HG03064 (cell line): ENCODE data around the gene PLAU.
"Not testable (repeated sequence)": the region's sequence is repeated elsewhere in the genome, so short reads cannot be mapped to it uniquely, and the experiment has no call there.

Experiments used
- ATAC-seq: cut with Tn5 transposase; IDR thresholded peaks from one replicate; pipeline ENCODE4 v1.9.1; 2021; ENCODE audit warnings: low read depth; ENCODE audit not compliant: unreplicated experiment

The PLAU gene

DNA sequence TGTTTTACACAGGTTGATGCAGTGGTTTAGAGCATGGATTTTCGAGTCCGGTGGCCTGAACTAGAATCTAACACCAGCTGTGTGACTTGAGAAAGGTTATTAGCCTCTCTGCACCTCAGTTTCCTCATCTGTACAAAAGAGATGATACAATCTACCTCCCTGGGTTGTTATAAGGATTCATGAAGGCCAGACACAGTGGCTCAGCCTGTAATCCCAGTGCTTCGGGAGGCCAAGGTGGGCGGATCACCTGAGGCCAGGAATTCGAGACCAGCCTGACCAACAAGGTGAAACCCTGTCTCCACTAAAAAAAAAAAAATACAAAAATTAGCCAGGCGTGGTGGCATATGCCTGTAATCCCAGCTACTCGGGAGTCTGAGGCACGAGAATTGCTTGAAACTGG is 8.5 kb downstream of the PLAU start:
- ATAC-seq, result not testable (repeated sequence)

DNA sequence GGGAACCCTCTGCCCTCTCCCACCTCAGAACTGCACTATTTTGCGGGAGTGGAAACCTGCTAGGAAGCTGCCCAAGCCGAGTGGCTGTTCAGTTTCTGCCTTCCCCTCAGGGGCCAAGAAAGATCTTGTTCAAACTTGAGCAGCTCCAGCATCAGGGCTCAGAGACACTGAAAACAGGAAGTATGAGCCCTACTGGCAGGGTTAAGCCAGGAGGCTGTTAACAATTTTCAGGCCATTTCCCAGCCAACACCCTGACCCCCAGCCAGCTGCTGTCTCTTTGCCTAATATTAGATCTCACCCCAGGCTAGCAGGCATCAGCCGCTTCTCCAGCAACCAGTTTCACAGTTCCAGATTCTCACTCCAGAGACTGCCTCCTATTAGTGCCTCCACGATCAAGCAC is 9.2 kb downstream of the PLAU start:
- no peak for ATAC-seq

DNA sequence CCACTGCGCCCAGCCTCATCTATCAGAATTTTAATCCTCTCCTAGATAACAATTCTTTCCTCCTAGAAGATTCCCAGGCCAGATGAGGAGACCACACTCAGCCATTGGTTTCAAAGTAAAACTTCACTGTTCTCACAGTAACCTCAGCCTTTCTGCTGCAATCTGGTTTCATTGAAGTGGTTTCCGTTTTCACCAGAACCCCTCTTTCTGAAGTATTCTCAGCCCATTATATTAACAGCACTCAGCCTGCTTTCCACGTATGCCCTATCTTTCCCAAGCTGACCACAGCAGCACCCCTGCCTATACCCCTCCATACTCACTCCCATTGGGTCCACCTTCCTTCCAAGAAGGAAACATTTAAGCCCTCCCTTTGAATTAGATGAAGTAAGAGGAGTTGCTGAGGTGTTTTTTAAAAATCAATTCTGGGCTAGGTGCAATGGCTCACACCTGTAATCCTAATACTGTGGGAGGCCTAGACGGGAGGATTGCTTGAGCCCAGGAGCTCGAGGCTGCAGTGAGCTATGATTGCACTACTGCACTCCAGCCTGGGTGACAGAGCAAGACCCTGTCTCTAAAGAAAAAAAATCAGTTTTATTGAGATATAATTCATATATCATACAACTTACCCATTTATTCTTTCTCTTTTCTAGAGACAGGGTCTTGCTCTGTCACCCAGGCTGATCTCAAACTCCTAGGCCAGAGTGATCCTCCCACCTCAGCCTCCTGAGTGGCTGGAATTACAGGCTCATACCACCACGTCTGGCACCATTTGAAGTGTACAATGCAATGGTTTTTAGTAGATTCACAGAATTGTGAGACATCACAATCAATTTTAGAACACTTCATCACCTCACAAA is 11.3 kb downstream of the PLAU start:
- ATAC-seq, result no peak

DNA sequence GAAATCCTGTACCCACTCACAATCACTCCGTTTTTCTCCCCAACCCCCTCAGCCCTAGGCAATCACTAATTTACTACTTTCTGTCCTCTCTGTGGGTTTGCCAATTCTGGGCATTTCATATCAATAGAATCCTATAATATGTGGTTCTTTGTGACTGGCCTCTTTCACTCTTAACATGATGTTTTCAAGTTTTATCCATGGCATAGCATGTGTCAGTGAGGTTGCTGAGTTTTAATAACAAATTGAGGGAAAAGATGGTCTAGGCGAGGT is 11.9 kb downstream of the PLAU start:
- ATAC-seq, result no peak

DNA sequence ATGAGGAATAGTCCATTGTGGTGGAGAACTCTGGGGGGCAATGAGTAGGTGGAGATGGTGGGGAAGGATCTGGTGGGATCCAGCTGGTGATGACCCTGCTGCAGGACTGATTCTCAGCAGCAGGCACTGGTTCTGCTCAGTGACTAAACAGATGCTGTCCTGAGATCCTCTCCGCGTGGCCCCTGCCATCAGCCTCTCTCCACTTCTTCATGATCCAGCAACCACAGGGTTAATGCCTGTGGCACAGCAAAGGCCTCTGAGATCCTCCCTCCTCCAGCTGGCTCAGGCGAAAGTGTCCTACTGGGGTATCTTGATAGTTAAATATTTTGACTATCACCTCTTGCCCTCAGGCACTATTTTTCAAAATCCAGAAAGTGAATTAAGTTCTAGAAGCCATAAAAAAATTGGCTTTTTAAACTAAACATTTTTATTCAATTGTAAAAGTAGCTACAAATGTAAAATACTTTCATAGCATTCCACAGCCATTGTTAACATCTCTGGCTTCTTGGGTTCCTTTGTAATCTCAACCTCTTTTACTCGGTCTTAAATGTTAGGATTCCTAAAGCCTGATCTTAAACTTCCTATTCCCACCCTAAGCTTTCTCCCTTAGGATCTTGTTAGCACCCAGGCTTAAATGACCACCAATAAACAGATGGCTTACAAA is 13.1 kb downstream of the PLAU start:
- no peak for ATAC-seq

DNA sequence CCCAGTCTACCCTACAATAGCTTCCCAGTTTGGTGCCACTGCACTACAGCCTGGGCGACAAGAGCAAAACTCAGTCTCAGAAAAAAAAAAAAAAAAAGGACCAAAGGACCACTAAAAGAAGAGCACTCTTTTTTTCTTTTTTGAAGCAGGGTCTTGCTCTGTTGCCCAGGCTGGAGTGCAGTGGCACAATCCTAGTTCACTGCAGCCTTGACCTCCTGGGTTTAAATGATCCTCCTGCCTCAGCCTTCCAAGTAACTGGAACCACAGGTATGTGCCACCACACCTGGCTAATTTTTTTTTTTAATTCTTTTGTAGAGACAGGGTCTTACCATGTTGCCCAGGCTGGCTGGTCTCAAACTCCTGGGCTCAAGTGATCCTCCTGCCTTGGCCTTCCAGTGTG is 14.0 kb downstream of the PLAU start:
- ATAC-seq, result no peak

DNA sequence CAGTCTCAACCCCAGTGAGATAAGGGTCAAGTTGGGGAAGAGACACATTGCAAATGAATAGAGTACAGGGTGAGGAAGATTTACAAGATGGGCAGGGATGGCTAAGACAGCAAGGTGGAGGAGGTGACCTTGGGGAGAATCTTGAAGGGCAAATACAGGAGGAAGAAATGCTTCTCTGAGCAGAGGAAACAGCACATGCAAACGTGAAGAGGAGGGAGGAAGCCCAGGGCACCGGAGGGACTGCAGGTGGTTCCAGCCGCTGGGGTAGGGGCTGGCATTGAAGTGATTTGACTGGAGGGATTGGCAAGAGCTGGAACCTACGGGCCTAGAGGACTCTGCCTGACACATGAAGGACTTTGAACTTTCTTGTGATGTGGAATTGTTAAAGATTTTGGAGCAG is 14.6 kb downstream of the PLAU start:
- ATAC-seq, result no peak

DNA sequence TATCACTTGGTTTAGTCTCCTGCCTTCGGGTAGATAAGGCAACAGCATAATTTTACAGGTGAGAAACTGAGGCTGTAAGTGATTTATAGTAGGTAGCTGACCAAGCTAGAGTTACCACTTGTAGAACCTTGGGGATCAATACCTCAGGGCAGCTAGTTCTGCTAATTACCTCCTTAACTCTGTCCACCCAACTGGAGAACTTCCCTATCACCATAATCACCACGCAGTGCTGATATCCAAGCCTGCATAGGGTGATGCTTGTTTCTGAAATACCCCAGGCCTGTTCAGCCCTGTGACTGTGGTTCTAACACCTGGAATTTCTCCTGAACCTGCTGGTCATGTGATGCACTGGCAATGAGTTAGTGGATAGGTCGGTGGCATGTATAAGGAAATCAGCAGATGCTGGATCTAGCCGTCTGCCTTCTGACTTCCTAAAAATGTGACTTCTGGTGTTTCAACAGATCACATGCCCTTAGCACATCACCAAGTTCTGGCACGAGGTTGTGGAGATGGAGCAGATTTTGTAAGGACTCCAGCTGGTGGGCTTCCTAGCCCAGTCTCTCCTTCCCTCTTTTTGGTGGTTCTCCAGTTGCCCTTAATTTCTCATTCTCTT is 15.3 kb downstream of the PLAU start:
- no peak for ATAC-seq

DNA sequence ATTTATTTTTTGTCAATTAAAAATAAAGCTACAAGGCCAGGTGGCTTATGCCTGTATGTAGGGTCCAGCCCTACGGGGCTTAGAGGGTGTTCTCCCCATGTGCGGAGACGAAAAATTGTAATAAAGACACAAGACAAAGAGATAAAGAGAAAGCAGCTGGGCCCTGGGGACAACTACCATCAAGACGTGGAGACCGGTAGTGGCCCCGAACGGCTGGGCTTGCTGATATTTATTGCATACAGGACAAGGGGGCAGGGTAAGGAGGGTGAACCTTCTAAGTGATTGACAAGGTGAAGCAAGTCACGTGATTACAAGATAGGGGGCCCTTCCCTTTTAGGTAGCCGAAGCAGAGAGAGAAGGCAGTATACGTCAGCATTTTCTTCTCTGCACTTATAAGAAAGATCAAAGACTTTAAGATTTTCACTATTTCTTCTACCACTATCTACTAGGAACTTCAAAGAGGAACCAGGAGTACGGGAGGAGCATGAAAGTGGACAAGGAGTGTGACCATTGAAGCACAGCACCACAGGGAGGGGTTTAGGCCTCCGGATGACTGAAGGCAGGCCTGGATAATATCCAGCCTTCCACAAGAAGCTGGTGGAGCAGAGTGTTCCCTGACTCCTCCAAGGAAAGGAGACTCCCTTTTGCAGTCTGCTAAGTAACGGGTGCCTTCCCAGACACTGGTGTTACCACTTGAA is 19.8 kb downstream of the PLAU start:
- not testable (repeated sequence) for ATAC-seq

DNA sequence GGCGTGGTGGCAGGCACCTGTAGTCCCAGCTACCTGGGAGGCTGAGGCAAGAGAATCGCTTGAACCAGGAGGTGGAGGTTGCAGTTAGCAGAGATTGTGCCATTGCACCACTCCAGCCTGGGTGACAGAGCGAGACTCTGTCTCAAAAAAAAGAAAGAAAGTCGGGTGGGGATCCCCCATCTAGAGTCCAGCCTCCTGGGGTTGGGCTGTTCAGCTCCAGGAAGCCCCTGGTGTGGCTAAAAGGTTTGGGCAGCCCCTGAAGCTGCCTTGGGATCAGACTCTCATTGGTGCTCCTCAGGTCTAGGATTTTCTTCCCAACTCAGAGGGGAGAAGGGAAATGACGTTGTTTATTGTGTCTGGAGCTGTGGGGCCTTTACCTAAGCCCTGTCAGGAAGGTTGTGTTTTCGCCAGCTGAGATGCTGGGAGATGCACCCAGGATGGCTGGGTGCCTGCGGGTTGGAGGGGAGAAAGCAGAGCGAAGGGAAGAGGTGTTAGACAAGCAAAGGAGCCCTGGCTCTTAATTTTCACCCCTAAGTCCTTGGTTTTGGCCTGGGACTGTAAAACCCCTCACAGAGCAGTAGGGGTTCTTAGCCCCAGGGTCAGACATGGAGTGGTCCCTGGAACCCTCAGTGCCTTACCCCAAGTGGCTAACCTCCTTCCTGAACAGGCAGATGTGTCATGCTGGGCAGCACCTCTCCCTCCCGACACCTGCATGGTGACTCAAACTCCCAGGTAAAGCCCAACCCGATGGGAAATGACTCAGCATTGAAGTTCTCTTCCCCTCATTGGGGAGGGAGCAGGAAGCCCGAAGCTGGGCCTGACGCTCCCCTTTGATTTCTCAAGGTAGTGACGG is 21.1 kb downstream of the PLAU start:
- ATAC-seq, result no peak

DNA sequence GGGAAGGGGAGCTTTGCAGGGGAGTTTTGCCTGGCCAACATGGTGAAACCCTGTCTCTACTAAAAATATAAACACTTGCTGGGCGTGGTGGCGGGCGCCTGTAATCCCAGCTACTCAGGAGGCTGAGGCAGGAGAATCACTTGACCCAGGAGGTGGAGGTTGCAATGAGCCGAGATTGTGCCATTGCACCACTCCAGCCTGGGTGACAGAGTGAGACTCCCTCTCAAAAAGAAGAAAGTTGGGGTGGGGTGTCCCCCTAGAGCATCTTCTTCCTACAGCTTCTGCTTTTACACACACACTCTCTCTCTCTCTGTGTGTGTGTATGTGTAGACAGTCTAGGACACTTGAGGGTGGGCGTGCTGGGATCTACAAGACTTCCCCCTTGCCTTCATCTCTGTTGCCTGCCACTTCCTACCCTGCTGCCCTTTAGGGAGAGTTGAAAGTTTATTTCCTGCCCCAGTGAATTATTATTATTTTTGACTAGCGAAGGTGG is 21.7 kb downstream of the PLAU start:
- no peak for ATAC-seq

DNA sequence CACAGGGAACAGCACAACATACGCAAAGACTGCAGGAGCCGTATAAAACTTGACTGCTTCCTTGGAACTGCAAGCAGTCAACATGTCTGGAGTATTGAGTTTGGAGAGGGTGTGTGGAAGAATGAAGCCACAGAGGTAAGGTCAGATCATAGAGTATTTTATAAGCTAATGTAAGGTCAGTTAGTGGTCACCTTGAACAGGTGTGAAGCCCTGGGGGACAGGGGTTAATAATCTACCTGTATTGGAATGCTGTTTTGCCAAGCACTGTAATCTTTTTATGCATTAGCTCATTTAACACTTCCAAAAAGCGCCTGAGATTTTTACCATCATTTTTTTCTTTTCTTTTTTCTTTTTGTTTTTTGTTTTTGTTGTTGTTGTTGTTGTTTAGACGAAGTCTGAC is 23.1 kb downstream of the PLAU start:
- ATAC-seq, result no peak

DNA sequence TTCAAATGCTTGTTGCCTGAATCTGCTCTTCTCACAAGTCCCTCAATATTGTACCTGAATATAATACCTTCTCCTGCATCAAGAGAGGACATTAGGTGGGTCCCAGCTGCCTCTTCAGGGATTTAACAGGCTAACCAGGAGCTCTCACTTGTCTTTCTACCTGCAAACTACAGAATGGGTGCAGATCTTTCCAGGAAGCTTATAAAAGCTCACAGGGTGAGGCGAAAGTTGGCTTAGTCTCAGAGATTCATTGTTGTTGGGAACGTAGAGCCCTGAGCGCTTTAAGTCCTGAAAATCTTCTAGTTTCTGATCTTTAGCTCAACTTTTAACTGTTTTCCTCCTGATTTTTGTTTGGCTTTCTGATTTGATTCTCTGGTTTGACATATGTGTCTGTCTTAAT is 25.0 kb downstream of the PLAU start:
- ATAC-seq, result no peak

DNA sequence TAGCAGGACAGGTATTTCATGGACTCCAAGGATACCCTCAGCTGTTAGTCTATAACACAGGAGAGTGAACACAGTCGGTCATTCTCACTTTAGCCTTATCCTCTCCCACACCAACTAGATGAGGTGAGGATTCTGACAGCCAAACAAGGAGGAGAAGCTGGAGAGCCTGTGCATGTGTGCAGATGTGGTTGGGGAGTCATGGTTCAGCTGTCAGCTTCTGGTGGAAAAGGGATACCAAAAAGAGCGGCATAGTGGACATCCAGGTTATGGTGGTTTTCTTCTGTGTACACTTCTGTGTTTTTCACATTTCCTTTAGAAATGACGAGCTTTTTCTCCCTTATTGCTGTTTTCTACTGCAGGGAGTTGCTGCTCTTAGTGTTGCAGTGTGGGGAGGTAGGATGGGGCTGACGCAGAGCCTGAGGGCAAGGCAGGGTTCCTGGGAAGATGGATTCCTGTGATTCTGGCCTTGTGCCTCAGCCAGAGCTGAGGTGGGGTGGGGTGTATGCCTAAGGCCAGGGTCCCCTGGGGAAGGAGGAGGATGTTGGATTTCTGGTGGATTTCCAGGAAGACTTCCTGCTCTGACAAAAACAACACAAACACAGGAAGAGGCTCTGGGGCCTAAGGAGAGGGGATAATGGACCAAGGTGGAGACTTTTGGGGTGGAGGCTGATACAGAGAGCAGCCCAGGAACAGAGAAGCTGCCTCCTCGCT is 26.6 kb downstream of the PLAU start:
- no peak for ATAC-seq

DNA sequence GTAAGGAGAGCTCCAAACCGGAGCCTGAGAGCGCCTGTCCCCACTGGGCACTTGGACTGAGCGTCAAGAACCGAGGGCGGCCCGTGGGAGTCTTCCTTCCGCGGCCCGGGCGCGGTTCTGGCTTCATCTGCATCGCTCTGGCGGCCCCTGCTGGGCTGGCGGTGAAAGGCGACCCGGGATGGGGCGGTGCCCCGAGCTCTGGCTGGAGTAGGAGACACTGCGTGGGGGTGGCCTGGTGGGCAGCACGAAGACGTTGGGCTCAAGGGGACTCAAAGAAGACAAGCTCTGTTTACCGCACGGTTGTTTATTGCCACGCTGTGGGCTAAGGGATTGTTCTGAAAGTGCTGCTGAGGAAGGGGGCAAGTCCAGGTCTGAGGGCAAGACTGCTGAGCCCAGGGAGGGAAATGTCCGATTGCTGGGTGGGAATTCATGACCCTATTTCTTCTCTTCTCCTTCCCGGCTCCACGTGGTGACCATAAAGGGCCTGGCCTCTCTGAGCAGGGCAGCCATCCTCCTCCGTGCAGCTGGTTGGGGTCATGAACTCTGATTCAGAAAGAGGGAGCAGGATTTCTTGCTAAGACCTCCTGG is 29.8 kb downstream of the PLAU start:
- no peak for ATAC-seq

DNA sequence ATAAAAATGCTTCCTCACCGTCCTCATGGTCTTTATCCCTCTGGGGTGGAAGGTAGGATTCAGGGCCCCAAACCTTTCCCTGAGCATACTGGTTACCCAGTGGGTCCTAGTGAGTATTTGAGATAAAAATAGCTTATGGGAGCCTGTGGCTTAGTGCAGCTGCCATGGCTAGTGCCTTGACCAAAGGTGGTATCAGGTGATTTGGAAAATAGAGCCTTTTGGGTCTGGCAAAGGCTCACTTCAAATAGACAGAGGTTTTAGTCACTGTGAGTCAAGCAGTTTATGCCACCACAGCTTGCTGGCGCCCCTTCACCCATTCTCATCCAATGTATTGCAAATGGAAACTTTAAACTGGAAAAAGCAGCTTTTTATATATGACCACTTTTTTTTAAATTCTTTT is 30.4 kb downstream of the PLAU start:
- ATAC-seq, result no peak

DNA sequence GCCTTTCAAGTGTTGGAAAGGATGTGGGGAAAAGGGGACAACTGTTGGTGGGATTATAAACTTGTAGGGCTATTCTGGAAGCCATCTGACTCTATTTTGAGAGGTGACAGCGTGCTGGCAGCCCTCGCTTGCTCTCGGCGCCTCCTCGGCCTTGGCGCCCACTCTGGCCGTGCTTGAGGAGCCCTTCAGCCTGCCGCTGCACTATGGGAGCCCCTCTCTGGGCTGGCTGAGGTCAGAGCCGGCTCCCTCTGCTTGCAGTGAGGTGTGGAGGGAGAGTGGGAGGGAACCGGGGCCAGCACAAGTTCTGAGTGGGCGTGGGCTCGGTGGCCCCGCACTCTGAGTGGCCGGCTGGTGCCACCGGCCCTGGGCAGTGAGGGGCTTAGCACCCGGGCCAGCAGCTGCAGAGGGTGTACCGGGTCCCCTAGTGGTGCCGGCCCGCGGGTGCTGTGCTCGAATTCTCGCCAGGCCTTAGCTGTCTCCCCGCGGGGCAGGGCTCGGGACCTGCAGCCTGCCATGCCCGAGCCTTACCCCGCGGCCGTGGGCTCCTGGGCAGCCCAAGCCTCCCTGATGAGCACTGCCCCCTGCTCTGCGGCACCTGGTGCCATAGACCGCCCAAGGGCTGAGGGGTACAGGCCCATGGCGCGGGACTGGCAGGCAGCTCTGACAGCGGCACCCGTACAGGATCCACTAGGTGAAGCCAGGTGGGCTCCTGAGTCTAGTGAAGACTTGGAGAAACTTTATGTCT is 33.6 kb downstream of the PLAU start:
- ATAC-seq, result no peak

DNA sequence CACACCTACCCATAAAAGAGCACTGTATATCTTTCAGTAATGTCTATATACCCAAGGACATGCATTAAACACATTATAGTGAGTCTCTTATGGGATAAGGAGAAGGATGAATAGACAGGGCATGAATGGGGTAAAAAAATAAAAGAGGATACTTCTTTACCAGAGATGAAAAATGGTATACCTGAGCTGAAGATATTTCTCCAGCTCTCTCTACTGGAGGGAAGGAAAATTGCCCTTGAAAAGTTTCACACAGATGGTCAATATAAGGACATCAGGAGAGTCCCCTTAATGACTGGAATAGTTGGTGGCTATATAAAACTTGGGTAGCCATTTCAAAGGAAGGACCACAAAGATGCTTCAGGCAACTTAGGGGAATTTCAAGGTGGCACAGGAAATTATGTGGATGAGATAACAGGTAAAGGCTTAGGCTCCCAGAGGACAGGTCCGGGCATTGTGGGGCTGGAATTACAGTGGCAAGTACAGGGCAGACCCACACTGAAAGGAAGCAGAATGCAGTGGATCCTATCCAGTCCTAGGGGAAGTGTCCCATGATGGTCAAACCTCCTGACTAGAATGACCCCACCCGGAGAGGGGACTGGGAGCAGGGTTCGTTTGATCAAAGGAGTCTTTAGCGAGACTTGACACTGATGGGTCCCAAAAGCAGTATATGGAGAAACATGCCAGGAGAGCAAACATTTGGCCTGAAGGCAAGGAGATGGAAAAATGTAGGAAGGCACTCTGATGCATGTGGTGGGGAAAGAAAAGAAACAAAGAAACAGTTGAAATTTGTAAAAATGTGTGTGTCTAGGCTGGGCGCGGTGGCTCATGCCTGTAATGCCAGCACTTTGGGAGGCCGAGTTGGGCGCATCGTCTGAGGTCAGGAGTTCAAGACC is 35.6 kb downstream of the PLAU start:
- ATAC-seq, result no peak
